HK-2 (cell line): ENCODE results near the gene PLCL1.
"Not testable (repeated sequence)": the region's sequence is repeated elsewhere in the genome, so short reads cannot be mapped to it uniquely, and the experiment has no call there.

ENCODE experiments used
- DNase-seq: peaks from one replicate; pipeline ENCODE4 v3.0.0-alpha.2; 2018; ENCODE audit not compliant: unreplicated experiment

PLCL1 gene

DNA sequence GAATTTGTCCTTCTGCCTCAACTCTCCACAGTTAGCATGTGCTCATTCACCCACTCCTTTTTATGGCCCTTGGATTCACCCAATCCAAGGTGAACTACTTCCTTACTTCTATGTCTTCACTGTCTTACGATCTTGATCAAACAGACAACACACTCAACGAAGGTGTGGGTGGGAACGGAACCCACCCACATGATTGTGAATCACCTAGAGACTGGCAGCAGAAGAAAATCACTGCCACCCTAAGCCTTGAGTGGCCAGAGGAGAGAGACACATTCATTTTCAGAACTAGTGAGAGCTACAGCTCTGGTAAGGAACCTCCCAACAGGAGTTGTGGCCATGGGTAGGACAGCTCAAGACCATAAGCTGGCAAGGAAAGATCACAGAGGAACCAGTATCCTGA, 194.3 kb downstream of the PLCL1 start:
- DNase-seq = no peak

DNA sequence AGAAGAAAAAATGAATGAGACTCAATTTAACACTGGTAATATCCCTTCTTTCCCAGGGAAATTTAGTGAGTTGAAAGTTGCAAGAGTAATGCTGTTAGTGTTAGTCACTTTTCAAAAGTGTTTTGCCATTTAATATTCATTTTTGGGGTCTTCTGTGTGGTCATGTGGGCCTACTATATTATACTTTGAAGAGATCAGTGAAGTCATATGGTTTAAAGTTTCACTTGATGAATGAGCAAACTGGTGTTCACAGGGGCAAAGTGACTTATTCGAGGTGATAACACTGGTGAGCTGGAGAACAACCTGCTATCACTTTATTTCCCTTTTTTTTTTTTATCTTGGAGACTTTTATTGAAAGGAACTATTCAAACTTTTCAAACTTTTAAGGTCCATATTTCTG, 196.0 kb downstream of the PLCL1 start:
- DNase-seq = no peak

DNA sequence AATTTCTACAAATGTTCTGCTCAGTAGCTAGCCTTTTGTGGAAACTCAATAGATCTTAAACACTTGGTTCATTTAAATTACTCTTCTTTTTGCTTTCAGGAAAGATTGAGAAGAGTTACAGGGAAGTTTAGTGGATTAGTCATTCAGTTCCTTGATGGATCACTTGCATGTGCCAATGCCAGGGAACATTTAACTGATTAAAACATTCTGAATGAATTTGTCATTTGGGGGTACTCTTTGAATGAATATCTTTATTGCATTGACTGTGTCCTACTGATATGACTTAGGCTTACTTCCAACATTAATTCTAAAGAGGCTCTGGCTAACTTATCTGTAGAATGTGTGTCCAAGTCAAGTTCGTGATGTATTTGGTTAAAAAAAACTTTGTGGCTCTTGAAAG, 199.8 kb downstream of the PLCL1 start:
- no peak for DNase-seq

DNA sequence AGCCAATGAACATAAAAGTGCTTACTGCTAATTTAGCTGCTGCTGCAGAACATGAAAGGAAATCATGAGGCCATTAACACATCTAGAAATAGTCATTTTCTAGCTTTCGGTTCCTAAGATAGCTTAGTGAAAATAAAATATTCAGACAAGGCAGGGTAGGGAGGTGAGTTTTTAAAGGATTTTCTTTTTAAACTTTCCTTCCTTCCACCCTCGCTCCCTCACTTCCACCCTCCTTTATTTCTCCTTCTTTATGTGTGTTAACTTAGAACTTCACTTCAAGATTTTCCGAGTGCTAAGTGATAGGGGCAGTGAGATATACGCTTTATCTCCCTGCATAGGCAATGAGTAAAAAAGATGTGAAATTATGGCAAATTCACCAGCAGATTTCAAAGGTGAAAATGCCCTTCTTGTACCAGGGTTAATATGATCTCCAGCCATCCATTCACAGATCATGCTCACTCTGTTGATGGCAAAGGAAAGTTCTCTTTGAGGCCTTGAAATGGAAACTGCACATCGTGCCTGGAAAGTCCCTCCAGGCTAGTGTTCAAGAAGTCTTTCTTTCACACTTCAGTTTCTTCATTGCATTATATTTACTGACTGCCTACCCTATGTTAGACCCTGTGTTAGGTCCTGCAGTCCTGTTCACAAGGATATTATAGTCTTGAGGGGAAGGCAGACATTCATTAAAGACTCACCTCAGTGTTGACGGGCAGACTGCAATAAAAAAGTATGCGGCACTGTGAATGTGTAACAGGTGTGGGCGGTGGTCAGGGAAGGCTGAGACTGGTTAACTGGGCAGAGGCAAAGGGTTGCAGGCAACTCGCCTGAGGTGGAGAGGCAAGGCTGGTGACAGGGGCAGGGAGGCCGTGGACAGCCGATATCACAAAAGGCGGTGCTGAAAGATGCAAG, 200.8 kb downstream of the PLCL1 start:
- DNase-seq = no peak

DNA sequence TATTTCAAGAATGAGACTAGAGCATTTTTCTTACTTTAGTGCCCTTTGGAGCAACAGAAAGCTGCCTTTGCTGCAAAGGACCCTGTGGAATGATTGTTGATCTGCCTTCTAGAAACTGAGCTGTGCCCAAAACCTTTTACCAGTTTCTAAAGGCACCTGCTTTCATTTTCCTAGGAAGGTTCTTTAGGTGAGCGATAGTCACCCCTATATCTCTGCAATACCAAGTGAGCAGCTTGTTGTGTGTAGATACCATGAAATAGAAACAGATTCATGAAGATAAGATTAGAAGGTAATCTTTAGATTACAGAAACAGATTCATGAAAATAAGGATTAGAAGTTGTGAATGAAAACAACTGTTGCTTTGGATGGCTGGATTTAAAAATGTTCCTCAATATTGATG, 202.3 kb downstream of the PLCL1 start:
- DNase-seq = no peak

DNA sequence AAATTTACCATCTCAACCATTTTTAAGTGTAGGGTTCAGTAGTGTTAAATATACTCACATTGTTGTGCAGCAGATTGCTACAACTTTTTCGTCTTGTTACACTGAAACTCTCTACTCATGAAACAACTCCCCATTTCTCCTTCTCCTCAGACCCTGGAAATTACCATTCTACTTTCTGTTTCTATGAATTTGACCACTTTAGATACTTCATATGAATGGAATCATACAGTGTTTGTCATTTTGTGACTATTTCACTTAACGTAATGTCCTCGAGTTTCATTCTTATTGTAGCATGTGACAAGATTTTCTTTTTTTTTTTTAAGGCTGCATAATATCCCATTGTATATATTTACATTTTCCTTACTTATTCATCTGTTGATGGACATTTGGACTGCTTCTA, 203.8 kb downstream of the PLCL1 start:
- DNase-seq = no peak

DNA sequence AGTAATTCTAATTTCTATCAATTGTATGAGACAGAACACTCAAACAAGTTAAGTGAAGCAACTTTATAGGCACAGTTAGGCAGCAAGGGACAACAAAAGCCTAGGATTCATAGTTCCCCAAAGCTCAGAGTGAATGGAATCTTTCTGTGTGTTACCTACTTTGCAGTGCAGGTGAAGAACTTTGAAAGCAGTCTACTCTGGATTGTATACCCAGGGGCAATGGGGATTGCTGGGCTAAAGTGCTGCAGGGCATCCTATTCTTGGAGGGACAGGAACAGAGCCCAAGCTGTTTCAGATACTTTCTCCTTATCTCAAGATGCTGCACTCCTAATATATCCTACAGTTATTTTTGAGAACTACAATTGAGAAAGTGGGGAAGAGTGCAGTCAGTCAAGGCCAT, 207.6 kb downstream of the PLCL1 start:
- DNase-seq = no peak

DNA sequence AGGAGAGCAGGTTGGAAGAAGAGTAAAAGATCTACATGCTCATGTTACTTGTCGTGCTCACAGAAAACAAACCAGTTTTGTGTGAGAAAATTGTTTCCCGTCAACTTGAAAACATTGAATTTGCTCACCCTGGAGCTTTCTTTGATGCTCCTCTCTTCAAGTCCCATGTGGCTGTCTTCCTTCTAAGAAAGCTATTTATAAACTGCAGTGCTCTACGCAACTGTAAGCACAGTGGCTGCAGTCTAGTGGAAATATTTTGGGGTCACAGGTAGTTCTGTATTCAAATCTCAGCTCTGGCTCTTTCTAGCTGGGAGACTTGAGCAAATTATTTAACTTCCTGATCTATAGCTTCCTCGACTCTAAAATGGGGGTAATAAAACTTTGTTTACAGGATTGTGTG, 211.8 kb downstream of the PLCL1 start:
- no peak for DNase-seq

DNA sequence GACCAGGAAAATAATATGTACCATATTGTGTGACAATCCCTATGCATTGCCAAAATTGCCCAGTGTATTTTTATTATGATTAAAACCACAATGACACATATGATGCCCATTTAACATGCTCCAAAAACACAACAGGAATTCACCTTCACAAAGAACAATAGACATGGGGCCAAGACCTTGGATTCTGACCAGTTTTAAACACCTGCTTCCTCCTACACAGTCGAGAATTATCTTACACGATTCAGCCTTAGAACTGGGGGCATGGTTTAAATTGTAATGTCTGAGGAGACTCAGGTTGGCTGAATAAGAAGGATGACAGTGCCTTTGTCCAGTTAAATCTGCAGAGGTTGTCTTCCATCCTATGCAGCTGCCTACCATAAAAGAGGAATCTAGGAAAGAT, 212.7 kb downstream of the PLCL1 start:
- DNase-seq = no peak

DNA sequence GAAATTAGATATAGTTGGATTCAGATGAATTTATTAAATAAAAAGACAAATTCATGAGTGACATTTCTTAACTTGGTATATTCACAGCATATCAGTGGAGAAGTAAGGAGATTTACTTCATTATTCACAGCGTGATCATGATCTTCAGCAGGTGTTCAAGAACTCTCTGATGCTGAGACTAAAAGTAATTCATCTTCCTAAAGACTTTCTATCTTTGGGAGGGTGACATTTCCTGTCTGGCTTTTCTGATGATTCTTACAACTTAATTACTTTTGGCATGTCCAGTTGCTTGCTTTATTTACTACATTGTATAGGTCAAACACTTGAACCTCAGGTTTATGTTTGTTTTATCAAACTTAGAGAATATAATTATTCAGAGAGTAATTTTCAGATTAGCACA, 224.6 kb downstream of the PLCL1 start:
- no peak for DNase-seq

DNA sequence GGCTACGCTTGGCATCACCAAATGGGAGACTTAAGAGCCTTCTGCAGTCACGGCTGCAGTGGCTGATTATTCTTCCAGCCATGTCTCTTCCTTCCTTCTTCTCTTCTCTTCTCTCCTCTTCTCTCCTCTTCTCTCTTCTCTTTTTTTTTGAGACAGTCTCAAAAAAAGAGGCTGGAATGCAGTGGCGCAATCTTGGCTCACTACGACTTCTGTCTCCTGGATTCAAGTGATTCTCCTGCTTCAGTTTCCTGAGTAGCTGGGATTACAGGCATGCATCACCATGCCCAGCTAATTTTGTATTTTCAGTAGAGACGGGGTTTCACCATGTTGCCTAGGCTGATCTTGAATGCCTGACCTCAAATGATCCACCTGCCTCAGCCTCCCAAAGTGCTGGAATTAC, 225.2 kb downstream of the PLCL1 start:
- DNase-seq = not testable (repeated sequence)

DNA sequence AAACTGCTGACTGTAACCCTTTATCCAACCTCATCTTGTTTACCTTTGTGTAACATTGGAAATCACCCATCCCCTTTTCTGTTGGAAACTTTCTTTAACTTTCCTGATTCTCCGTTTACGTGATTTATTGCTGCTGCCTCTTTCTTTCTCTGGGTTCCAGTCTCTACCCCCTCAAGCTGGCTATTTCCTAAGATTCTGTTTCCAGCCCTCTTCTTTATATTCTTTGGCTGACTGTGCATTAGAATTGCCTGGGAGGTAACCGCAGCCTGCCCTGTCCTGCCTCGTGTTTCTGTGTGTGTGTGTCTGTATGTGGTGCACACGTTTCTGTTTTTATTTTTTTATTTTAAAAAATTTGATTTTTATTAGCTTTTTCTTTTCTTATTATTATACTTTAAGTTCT, 229.2 kb downstream of the PLCL1 start:
- DNase-seq = no peak

DNA sequence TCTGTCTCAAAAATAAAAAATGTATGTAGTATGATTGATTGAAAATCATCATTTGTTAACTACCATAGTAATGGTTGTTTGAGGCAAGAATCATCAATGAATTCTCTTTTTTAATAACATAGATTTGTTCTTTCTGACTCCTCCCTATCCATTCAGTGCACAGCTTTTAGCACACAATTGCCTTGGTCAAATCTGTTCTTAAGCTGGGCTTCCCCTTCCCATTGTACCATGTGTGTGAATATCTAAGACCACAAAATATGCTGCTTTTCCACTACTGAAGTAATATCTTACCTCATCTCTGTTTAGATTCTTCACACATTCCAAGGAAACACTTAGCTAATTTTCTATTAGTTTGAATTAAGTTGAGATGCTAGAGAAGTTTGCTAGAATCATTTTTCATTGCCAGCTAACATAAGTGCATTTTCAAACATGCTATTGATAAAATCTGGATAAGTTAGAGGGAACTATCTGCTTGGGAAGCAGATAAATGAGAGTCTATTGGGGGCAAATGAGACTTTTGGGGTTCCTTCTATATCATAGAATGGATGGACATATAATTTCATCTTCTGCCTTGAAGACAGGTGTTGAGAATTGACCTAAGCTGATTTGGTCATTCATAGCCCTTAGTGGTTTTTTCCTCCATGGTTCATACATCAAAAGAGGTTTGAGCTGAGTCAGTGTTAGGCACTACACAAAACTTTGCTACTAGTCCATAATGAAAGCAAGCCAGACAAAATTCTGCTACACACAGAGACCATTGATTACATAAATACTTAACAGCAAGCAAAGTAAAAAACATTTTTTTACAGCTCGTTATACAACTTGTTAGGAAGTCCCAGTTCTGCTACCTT, 231.9 kb downstream of the PLCL1 start:
- DNase-seq = no peak

DNA sequence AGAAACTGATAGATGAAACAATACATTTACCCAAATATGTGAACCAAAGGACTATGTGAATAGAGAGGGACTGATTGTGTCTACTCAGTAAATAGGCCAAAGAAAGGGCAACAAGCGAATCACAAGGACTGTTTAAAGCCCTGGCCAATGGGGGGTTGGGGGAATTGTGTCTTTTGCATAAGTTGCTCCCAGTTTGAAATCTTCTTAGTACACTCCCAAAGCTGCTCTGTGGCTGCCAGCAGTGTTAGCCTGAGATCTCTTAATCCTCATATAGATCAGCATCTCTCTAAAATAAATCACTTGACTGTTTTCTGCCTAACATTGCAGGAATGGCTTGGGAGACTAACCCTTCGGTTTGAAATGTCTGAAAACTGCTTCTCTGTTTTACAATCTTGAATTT, 236.4 kb downstream of the PLCL1 start:
- no peak for DNase-seq

DNA sequence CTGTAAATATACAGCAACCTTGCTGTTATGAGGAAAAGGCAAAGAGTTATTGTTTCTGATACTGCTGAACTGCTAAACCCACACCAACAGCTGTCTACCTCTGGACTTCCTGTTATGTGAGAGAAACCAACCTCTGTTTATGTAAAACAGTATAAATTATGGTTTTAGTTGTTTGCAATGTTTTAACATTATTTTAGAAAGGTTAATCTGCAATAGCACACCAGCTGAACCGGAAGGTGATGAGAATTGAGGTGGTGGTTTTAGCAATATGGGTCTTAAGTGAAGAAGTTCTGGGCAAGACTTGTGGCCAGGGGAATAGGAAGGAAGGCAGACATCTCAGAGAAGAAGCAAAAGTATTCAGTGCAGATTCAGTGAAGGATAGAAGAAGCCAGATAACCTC, 237.8 kb downstream of the PLCL1 start:
- DNase-seq = no peak

DNA sequence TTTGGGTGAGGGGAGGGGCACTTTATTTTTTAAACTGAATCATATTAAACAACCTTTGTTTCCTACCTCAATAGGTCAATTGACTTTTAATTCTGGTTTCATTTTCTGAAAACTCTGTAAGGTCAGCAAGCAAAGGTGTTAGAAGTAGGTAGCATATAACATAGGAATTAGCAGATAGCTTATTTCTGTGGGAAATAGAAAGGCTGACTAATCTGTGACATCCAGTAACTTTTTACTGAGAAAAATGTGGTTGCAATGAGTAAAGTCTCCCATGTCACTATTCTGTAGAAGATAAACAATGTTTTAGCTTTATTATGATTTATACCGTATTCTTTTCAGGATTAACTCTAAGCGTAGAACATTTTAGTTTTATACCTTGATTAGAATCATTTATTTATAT, 240.4 kb downstream of the PLCL1 start:
- no peak for DNase-seq

DNA sequence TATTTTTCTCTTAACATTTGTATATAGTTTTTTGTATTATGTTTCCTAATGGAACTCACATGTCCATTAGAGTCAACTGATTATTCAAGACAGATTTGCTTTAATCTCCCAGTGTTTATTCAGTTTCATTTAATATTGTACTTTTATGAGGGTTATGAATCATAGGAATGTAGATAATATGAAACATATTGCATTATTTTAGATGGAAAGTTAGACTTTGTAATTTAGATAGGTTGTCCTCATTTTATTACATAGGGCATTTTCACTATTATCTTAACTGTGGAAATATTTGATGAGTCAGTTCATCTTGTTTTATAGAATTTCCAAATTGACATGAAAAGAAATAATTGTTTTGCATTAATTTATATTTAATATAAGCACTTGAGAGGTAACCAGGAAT, 240.8 kb downstream of the PLCL1 start:
- no peak for DNase-seq

DNA sequence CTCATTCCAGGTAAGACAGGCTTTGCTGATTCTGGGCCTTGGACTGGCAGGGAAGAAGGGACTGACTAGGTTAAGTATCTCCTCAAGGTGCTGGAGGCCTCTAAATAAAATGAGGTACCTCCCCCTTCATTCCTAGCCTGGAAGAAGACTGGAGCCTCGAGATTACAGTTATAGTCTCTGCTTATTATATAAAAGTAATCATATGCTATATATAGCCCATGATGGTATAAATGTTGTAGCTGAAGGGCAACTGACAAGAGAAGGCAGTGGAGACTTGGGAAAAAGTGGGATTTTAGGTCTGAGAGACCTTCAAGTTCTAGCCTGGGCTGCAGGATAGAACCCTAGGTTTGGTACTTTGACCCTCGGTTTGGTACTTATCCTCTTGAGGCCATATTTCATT, 248.3 kb downstream of the PLCL1 start:
- DNase-seq = no peak

DNA sequence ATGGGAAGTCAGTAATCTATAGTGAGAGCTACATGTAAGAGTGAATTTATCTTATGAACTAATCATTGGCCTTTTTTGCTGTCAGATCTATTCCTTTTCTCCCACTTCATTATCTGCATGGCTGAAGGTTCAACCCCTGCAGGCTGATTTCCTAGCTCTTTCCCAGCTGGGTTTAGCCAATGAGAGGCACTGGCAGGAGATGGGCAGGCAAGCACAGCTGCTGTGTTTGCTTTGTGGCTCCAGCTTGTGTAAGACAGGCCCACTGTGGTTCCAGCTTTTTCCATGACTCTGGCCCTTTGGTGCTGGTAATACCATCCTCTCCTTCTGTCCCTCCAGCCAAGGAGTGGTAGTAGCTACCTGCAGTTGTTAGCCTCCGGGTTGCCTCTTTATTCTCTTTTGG, 248.8 kb downstream of the PLCL1 start:
- DNase-seq = no peak

DNA sequence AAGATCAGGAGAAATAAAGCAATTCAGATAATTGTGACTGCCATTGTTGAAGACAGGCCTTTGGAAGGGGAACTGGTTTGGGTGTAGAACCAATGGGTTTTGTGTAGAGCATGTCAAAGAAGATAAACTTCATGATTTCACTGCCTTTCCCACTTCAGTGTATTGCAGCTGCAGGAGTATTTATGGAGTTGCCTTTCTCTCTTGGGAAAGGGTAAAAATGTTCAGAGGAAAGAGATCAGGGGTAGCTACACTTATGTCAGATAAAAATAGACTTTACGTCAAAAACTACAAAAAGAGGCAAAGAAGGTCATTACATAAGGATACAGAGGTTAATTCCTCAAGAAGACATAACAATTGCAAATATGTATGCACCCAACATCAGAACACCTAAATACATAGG, 249.4 kb downstream of the PLCL1 start:
- no peak for DNase-seq

DNA sequence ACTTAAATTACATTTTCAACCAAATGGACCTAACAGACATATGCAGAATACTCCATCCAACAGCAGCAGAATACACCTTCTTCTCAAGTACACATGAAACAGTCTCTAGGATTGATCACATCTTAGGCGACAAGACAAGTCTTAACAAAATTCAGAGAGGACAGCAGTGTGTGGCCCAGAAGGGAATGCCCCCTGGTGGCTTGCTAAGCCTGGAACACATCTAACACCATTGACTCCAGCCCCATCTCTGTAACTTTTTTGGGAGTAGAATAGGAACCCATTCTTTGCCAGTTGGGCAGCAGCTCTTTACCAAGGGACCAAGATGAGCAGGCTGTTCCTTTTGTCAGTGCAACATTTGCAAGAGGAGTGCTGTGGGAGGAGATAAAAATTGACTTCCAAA, 249.9 kb downstream of the PLCL1 start:
- DNase-seq = peak; percentile 1

DNA sequence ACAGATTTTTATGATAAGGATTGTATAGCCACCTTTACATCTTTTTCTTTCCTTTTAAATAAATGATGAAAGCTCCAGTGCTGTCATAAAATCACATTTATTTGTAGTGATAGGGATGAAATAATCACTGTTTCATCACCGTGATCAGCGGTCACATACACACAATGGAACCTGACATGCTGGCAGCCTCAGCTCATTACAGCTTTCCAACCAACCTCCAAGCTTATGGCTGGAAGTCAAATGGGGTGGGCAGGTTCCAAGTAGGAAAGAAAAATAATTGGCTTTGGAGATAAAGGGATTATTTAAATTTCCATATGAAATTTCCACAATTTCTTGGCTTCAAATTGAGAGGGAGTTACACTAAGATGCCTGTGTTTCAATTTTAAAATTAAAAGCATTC, 251.3 kb downstream of the PLCL1 start:
- DNase-seq = no peak

DNA sequence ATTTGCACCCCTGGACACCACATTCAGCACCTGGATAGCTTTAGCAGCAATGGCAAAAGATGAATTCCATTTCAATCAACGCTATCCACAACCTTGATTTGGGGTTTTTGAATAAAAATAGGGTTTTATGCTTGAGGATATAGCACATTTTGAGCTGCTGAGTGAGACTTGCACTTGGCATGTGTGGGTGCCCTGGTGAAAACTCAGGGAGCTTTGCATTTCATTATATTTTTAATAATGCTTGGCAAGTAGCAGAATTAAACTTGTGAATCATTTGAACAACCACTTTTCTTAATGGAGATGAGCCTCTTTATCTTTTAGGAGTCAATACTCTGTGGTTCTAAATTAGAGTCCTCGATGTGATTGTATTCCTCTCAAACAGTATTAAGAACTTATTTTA, 252.4 kb downstream of the PLCL1 start:
- DNase-seq = no peak
